Endothelial cell of umbilical vein (primary cell): ENCODE data around the gene KIF23. TPM values are rescaled to one million over a fixed set of nuclear protein-coding genes. Genes with fewer than 3 reads are reported as not detected.

Experiments
- BruUV-seq: library from RNA; stranded (reverse); fragments of 400-500 nt; replicated peaks from 2 replicates; lab custom pipeline; 2021; lab: Mats Ljungman, UMichigan
- CTCF ChIA-PET: fragments of 300-600, 350-600 bp; sonication (Branson Sonifier 250); formaldehyde crosslinking; loops from one replicate; lab custom pipeline; 2021; ENCODE audit warnings: antibody characterized with exemption, inconsistent platforms; lab: Charles Lee
- POLR2A ChIA-PET: fragments of 300-600, 350-600 bp; sonication (Branson Sonifier 250); formaldehyde crosslinking; loops from one replicate; lab custom pipeline; 2021; ENCODE audit warnings: antibody characterized with exemption, inconsistent platforms; lab: Charles Lee
- DNase-seq: peaks from one replicate; pipeline ENCODE4 v3.0.0-alpha.2; 2011; ENCODE audit warnings: low read depth, low spot score
- FAIRE-seq: peaks from 2 replicates; lab custom pipeline; 2011; peaks lifted over from hg19 to GRCh38; lab: Jason Lieb, UNC
- H2AFZ ChIP-seq: 2 replicates; pipeline ENCODE4 v1.6.0; 2012; ENCODE audit warnings: low read depth, low read length, control low read depth, inconsistent platforms
- H3K27ac ChIP-seq: 2 replicates; pipeline ENCODE4 v1.5.1; 2011; ENCODE audit warnings: low read depth, mild to moderate bottlenecking, control low read depth, low read length, moderate library complexity; ENCODE audit not compliant: insufficient read depth
- H3K27me3 ChIP-seq, 2 experiments: 2 replicates each; pipeline versions ENCODE4 v1.6.0 to v1.6.1; 2011; ENCODE audit warnings: low read length in 2 of 2, mixed read lengths in 1 of 2; ENCODE audit not compliant: control insufficient read depth in 2 of 2, insufficient read depth in 2 of 2
- H3K36me3 ChIP-seq, 2 experiments: 2 replicates in 1 of 2; 3 replicates in 1 of 2; pipeline ENCODE4 v1.5.1; 2011; ENCODE audit warnings: low read length in 2 of 2, mild to moderate bottlenecking in 1 of 2, moderate library complexity in 1 of 2; ENCODE audit not compliant: control insufficient read depth in 2 of 2, insufficient read depth in 2 of 2; ENCODE audit errors: extremely low read depth in 1 of 2
- H3K4me1 ChIP-seq: 3 replicates; pipeline ENCODE4 v1.5.1; 2011; ENCODE audit warnings: mild to moderate bottlenecking, low read length; ENCODE audit not compliant: control insufficient read depth, insufficient read depth; ENCODE audit errors: extremely low read depth
- H3K4me2 ChIP-seq: 2 replicates; pipeline ENCODE4 v1.6.1; 2011; ENCODE audit warnings: low read length, control low read depth, mixed read lengths; ENCODE audit not compliant: insufficient read depth
- H3K4me3 ChIP-seq, 3 experiments: fragments of 200-600 bp in 1 of 3; sonication (generic), shearing (Covaris generic) in 1 of 3; replicated peaks in 1 of 3; 2 replicates each; pipeline ENCODE4 v1.5.1; 2011 to 2016; ENCODE audit warnings: control low read depth in 3 of 3, low read length in 3 of 3, mild to moderate bottlenecking in 2 of 3, inconsistent platforms in 1 of 3, low read depth in 1 of 3, moderate library complexity in 1 of 3; ENCODE audit not compliant: insufficient read depth in 1 of 3
- H3K79me2 ChIP-seq: 2 replicates; pipeline ENCODE4 v1.6.0; 2012; ENCODE audit warnings: low read length, inconsistent platforms; ENCODE audit not compliant: control insufficient read depth, insufficient read depth
- H3K9ac ChIP-seq: replicated peaks from 2 replicates; pipeline ENCODE3; 2011; ENCODE audit warnings: low read length, control low read depth; ENCODE audit not compliant: insufficient read depth; ENCODE audit errors: extremely low read depth
- H3K9me1 ChIP-seq: replicated peaks from 3 replicates; pipeline ENCODE4 v1.6.0; 2011; ENCODE audit warnings: mild to moderate bottlenecking, low read length; ENCODE audit not compliant: control insufficient read depth, insufficient read depth; ENCODE audit errors: extremely low read depth
- H3K9me3 ChIP-seq: replicated peaks from 2 replicates; pipeline ENCODE4 v1.5.1; 2012; ENCODE audit warnings: low read length, inconsistent platforms; ENCODE audit not compliant: control insufficient read depth, insufficient read depth
- H4K20me1 ChIP-seq: replicated peaks from 2 replicates; pipeline ENCODE3; 2011; ENCODE audit warnings: mild to moderate bottlenecking, low read length; ENCODE audit not compliant: control insufficient read depth, insufficient read depth; ENCODE audit errors: extremely low read depth
- EZH2 ChIP-seq: IDR thresholded peaks from 2 replicates; pipeline ENCODE4 v1.6.1; 2012; ENCODE audit warnings: borderline replicate concordance, low read depth, mild to moderate bottlenecking, moderate library complexity, low read length, inconsistent platforms; ENCODE audit not compliant: severe bottlenecking
- FOS ChIP-seq: IDR thresholded peaks from 2 replicates; pipeline ENCODE4 v1.6.1; 2011; ENCODE audit warnings: mild to moderate bottlenecking, low read length, moderate library complexity, borderline replicate concordance; ENCODE audit not compliant: insufficient read depth
- GATA2 ChIP-seq: IDR thresholded peaks from 2 replicates; pipeline ENCODE4 v1.7.0; 2011; ENCODE audit warnings: low read depth, mild to moderate bottlenecking, moderate library complexity, mixed read lengths, low read length; ENCODE audit not compliant: insufficient read length, insufficient read depth
- JUN ChIP-seq: IDR thresholded peaks from 2 replicates; pipeline ENCODE4 v1.6.1; 2011; ENCODE audit warnings: borderline replicate concordance, low read depth; ENCODE audit not compliant: insufficient read length, insufficient read depth
- MYC ChIP-seq: IDR thresholded peaks from one replicate; pipeline ENCODE4 v1.6.1; 2011; ENCODE audit warnings: mild to moderate bottlenecking, low read depth, low read length
- POLR2A ChIP-seq: IDR thresholded peaks from 2 replicates; pipeline ENCODE4 v1.6.1; 2012; ENCODE audit warnings: low read depth, mild to moderate bottlenecking, control low read depth, low read length
- POLR2AphosphoS5 ChIP-seq: IDR thresholded peaks from 2 replicates; pipeline ENCODE4 v1.6.1; 2012; ENCODE audit warnings: low read depth, mild to moderate bottlenecking, control low read depth, low read length, moderate library complexity; ENCODE audit not compliant: insufficient read depth
- dilution Hi-C: fragments of 300-500 bp; cut with MboI; formaldehyde crosslinking; loops from one replicate; pipeline ENCODE4 v1.15.0; 2019; ENCODE audit warnings: low sequenced_read_pairs; ENCODE audit not compliant: extremely low pct_ligation_motif_present
- intact Hi-C: fragments of 100-400 bp; cut with micrococcal nuclease; formaldehyde crosslinking; loops from one replicate; pipeline ENCODE4 v1.10.0; 2022
- polyA plus RNA-seq, 4 experiments: library from polyadenylated mRNA; depleted of rRNA in 3 of 4; stranded (reverse) in 3 of 4; unstranded in 1 of 4; fragments of >200 nt; gene quantifications; 2 replicates each; pipeline versions ENCODE4 v1.2.1 to v1.2.3, GENCODE V29; 2011 to 2012; ENCODE audit warnings: missing spikeins in 1 of 4
- total RNA-seq: library from RNA; stranded (reverse); gene quantifications from 2 replicates; pipeline ENCODE4 v1.2.3, GENCODE V29; 2021
- TF ChIP-seq, protein P1 (sequence below): IDR thresholded peaks from 2 replicates; pipeline ENCODE4 v1.6.1; 2011; ENCODE audit not compliant: insufficient read depth, insufficient read length
- TF ChIP-seq, protein P2 (sequence below), 2 donors: IDR thresholded peaks; 1 replicate in 1 of 2; 2 replicates in 1 of 2; pipeline ENCODE4 v1.5.1; 2011; ENCODE audit warnings: low read length in 2 of 2, mild to moderate bottlenecking in 2 of 2, moderate library complexity in 2 of 2, control low read depth in 1 of 2, inconsistent platforms in 1 of 2, low read depth in 1 of 2; ENCODE audit not compliant: insufficient read depth in 1 of 2; ENCODE audit errors: extremely low read depth in 1 of 2

KIF23 gene
- total and polyA plus RNA-seq, 2 donors (not counting 3 experiments of a cell fraction or from before 2014, with no cell fraction given), result 25.4 to 64.7 TPM

DNA sequence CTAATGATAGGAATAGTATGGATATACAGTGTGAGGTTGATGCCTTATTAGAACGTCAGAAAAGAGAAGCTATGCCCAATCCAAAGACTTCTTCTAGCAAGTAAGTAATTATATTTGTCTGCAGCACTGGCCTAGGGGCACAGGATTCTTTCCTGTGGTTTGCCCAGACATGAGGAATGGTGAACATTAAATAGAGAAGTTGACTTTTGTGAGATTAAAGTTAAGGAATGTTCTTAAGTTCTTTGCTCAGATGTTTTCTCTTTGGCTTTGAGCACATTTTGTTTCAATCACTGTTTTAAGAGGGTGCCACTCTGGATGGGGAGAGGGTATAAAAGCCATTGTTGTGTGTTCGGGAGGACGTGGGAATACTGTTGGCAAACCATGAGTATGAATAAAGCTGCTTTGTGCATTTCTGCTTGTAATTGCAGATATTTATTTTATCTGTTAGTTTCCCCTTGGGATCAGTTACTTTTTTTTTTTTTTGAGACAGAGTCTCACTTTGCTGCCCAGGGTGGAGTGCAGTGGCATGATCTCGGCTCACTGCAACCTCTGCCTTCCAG lies 8.3 kb downstream of the KIF23 start:
- Histone ChIP-seq H3K4me3 (no peak overlapping the region), H4K20me1 (no peaks in the 10 kb centered on the region), H3K9me1 (no peaks in the 10 kb centered on the region), H3K27ac (no peak overlapping the region), H3K9ac (no peak overlapping the region), H2AFZ (no peak overlapping the region), H3K79me2 (peaks cover 39% of the 10 kb centered on the region), H3K27me3 (no peaks in the 10 kb centered on the region), H3K4me1 (no peaks in the 10 kb centered on the region), H3K36me3 (peaks cover 0 to 20% of the 10 kb centered on the region in 2 experiments), H3K4me2 (no peak overlapping the region), H3K9me3 (no peaks in the 10 kb centered on the region)
- FAIRE-seq (no peak), DNase-seq (no peak)
- dilution Hi-C loops, result no loop called here
- no peak for TF ChIP-seq GATA2
- BruUV-seq, result no TSS peak
- CTCF ChIA-PET, result no interaction called here
- intact Hi-C loops, result no loop called here
- POLR2A ChIA-PET, result no interaction called here

DNA sequence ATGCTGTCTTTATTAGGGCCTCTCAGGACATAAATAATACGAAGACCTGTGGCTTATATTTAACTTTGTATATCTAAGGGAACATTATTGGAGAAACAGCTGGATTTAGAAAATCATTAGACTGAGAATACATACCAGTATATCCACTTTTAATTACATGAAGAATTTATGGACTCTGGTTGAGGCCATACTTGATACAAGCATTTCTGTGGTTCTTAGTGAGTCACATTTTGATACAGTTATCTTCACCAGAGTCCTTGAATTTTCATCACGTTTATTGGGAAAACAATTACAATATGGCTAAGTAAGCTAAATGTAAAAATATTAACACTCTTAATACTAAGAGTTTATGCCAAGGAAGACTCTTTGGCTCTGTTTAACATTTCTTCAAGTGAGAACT lies 9.9 kb downstream of the KIF23 start:
- ChIA-PET POLR2A (no interaction called here), CTCF (interaction anchor here (0.8 kb wide), 1 partner anchor 9 kb away, joined by 3 read pairs; no protein-coding TSS in a partner anchor)
- Histone ChIP-seq H3K4me1 (no peaks in the 10 kb centered on the region), H3K9ac (no peak overlapping the region), H3K79me2 (peaks cover 24% of the 10 kb centered on the region), H3K9me1 (no peaks in the 10 kb centered on the region), H3K27me3 (no peaks in the 10 kb centered on the region), H2AFZ (no peak overlapping the region), H3K9me3 (no peaks in the 10 kb centered on the region), H3K27ac (no peak overlapping the region), H3K4me3 (no peak overlapping the region), H3K4me2 (no peak overlapping the region), H4K20me1 (no peaks in the 10 kb centered on the region), H3K36me3 (peaks cover 0 to 20% of the 10 kb centered on the region in 2 experiments)
- intact Hi-C loops (no loop called here), dilution Hi-C loops (no loop called here)
- FAIRE-seq (no peak), DNase-seq (no peak)
- TF ChIP-seq JUN, result no peak
- TF ChIP-seq, protein P1, sequence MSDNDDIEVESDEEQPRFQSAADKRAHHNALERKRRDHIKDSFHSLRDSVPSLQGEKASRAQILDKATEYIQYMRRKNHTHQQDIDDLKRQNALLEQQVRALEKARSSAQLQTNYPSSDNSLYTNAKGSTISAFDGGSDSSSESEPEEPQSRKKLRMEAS, result no peak
- TF ChIP-seq POLR2A, result no peak
- TF ChIP-seq FOS, result no peak
- no peak for TF ChIP-seq POLR2AphosphoS5
- TF ChIP-seq, protein P2, sequence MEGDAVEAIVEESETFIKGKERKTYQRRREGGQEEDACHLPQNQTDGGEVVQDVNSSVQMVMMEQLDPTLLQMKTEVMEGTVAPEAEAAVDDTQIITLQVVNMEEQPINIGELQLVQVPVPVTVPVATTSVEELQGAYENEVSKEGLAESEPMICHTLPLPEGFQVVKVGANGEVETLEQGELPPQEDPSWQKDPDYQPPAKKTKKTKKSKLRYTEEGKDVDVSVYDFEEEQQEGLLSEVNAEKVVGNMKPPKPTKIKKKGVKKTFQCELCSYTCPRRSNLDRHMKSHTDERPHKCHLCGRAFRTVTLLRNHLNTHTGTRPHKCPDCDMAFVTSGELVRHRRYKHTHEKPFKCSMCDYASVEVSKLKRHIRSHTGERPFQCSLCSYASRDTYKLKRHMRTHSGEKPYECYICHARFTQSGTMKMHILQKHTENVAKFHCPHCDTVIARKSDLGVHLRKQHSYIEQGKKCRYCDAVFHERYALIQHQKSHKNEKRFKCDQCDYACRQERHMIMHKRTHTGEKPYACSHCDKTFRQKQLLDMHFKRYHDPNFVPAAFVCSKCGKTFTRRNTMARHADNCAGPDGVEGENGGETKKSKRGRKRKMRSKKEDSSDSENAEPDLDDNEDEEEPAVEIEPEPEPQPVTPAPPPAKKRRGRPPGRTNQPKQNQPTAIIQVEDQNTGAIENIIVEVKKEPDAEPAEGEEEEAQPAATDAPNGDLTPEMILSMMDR (IDR thresholded peaks at IDR 0.05; ENCODE audit: extremely low read depth in 1 of 2, insufficient read depth in 1 of 2, low read depth in 1 of 2, low read length in 2 of 2), result no peak
- no peak for TF ChIP-seq MYC
- no peak for TF ChIP-seq EZH2
- TF ChIP-seq GATA2, result no peak
- BruUV-seq, result no TSS peak
